ENCODE measurements around the gene TCEA3. TPM values are rescaled to one million over a fixed set of nuclear protein-coding genes. Genes with fewer than 3 reads are reported as not detected.

The TCEA3 gene
- total RNA-seq, 4 donors from 2014 or later, result 128 to 242 (median 179) TPM

DNA sequence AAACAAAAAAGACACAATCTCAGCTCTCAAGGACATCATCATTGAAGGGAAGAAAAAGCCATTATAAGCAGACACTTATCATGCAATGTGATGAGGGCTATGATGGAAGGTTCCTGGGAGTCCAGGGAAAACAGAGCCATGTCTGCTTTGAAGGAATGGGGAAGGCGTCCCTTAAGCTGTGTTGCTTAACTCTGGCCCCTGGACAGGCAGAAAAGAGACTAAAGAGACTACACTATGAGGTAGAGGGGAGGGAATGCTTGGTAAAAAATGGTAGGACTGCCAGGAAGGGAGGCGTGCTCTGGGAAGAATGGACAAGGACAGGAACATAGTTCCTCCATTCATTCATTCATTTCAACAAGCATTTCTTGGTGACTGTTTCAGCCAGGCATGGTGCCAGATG, 38.2 kb upstream of the TCEA3 start:
- H3K27me3 ChIP-seq, result no peaks in the 10 kb centered on the region
- no peak overlapping the region for H3K4me3 ChIP-seq
- no peak overlapping the region for H3K27ac ChIP-seq
- TF ChIP-seq CTCF (IDR thresholded peaks at IDR 0.05 in 4 of 5, conservative IDR thresholded peaks at IDR 0.05 in 1 of 5) (no peak), POLR2A (IDR thresholded peaks at IDR 0.05) (no peak)
- intact Hi-C loops (cut with DNase I; ENCODE audit: low total_unique reads) (no loop called here), in situ Hi-C loops (cut with MboI; ENCODE audit: low sequenced_read_pairs in 4 of 4) (no loop called here)
- peaks cover 4 to 5% of the 10 kb centered on the region in 2 donors for H3K4me1 ChIP-seq
- no peak for ATAC-seq
- no peak for DNase-seq
- no peaks in the 10 kb centered on the region for H3K9me3 ChIP-seq
- H3K36me3 ChIP-seq, result no peaks in the 10 kb centered on the region

GRCh38 chr1:23461050-23461449, 36.5 kb upstream of the TCEA3 start:
- ATAC-seq (no peak), DNase-seq (no peak)
- peaks cover 19 to 21% of the 10 kb centered on the region in 2 donors for H3K4me1 ChIP-seq
- H3K4me3 ChIP-seq, result no peak overlapping the region
- H3K27ac ChIP-seq, result no peak overlapping the region
- H3K9me3 ChIP-seq, result no peaks in the 10 kb centered on the region
- in situ Hi-C loops (cut with MboI; ENCODE audit: low sequenced_read_pairs in 4 of 4), result no loop called here
- H3K27me3 ChIP-seq, result no peaks in the 10 kb centered on the region
- no peaks in the 10 kb centered on the region for H3K36me3 ChIP-seq
- intact Hi-C loops (cut with DNase I; ENCODE audit: low total_unique reads), result no loop called here
- TF ChIP-seq POLR2A (IDR thresholded peaks at IDR 0.05) (no peak), CTCF (IDR thresholded peaks at IDR 0.05 in 4 of 5, conservative IDR thresholded peaks at IDR 0.05 in 1 of 5) (no peak)

DNA sequence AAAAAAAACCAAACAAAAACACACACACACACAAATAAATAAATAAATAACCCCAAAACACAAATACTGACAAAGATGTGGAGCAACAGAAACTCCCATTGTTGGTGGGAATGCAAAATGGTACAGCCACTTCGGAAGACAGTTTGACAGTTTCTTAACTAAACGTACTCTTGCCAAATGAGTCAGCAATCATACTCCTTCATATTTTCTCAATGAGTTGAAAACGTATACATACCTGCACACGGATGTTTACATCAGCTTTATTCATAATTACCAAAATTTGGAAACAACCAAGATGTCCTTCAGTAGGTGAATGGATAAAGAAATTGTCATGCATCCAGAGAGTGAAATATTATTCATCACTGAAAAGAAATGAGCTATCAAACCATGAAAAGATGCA, 36.0 kb upstream of the TCEA3 start:
- Histone ChIP-seq H3K4me3 (no peak overlapping the region), H3K27me3 (no peaks in the 10 kb centered on the region), H3K27ac (no peak overlapping the region), H3K9me3 (no peaks in the 10 kb centered on the region), H3K36me3 (peaks cover 0 to 3% of the 10 kb centered on the region in 2 donors), H3K4me1 (peaks cover 19 to 21% of the 10 kb centered on the region in 2 donors)
- TF ChIP-seq CTCF (IDR thresholded peaks at IDR 0.05 in 4 of 5, conservative IDR thresholded peaks at IDR 0.05 in 1 of 5) (no peak), POLR2A (IDR thresholded peaks at IDR 0.05) (no peak)
- intact Hi-C loops (cut with DNase I; ENCODE audit: low total_unique reads) (no loop called here), in situ Hi-C loops (cut with MboI; ENCODE audit: low sequenced_read_pairs in 4 of 4) (no loop called here)
- ATAC-seq (no peak), DNase-seq (no peak)

DNA sequence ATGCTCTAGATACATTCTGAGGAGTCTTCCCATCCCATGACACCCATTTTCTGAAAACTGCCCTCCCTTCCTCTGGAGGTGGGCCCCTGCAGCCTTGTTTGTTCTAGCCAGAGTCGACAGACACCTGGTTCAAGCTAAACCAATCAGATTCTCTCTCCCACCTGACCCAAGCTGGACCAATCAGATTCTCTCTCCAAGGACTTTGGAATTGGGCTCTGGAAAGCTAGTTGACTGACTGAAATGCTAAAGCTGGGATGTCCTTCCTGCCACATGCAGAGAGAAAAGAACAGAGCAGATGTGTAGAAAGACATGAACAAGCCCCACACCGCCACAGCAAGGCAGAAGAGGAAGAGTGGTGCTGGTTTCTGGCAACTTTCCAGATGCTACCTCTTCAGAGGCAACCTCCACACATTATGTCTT, 34.8 kb upstream of the TCEA3 start:
- H3K4me1 ChIP-seq, result peaks cover 19 to 21% of the 10 kb centered on the region in 2 donors
- no peaks in the 10 kb centered on the region for H3K27me3 ChIP-seq
- DNase-seq (no peak), ATAC-seq (no peak)
- in situ Hi-C loops (cut with MboI; ENCODE audit: low sequenced_read_pairs in 4 of 4) (no loop called here), intact Hi-C loops (cut with DNase I; ENCODE audit: low total_unique reads) (no loop called here)
- H3K4me3 ChIP-seq, result no peak overlapping the region
- TF ChIP-seq CTCF (IDR thresholded peaks at IDR 0.05 in 4 of 5, conservative IDR thresholded peaks at IDR 0.05 in 1 of 5) (no peak), POLR2A (IDR thresholded peaks at IDR 0.05) (no peak)
- no peak overlapping the region for H3K27ac ChIP-seq
- H3K36me3 ChIP-seq, result peaks cover 0 to 13% of the 10 kb centered on the region in 2 donors
- no peaks in the 10 kb centered on the region for H3K9me3 ChIP-seq

GRCh38 chr1:23456226-23456625, 31.7 kb upstream of the TCEA3 start:
- intact Hi-C loops (cut with DNase I; ENCODE audit: low total_unique reads) (no loop called here), in situ Hi-C loops (cut with MboI; ENCODE audit: low sequenced_read_pairs in 4 of 4) (no loop called here)
- Histone ChIP-seq H3K36me3 (peaks cover 0 to 13% of the 10 kb centered on the region in 2 donors), H3K27ac (peak overlapping the region; percentile 72 to 83 (median 80)), H3K9me3 (no peaks in the 10 kb centered on the region), H3K4me1 (peaks cover 44% of the 10 kb centered on the region in 2 donors), H3K4me3 (no peak overlapping the region), H3K27me3 (no peaks in the 10 kb centered on the region)
- ATAC-seq (no peak), DNase-seq (no peak)
- no peak for TF ChIP-seq CTCF (IDR thresholded peaks at IDR 0.05 in 4 of 5, conservative IDR thresholded peaks at IDR 0.05 in 1 of 5)

Data from gastrocnemius medialis (tissue), 4 donors.